Measurements from ENCODE around the gene CCT6B.
"Not testable (repeated sequence)": the region's sequence is repeated elsewhere in the genome, so short reads cannot be mapped to it uniquely, and the experiment has no call there.

Gene CCT6B

DNA sequence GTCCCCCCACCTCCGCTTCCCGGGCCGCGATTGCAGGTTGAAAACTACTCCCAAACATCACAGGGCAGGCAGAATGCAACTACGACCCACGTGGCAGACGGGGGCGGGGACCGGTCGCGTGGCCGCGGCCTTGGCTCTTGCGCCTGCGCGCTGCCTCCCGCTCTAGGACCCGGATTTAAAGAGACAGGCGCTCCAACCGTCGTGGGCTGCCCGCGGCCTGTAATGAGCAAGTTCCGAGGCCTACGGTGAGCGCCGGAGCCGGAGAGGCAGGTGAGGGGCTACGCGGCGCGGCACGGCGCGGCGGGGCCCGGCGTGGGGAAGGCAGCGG, 19.1 kb upstream of the CCT6B start, which contains the start of gene LIG3:
LIG3 (plus strand) TSS at position 160 of the 328 bp plus-strand sequence. CDS start 2,494 bp downstream, outside the sequence.
- peak; percentile 96 for DNase-seq

DNA sequence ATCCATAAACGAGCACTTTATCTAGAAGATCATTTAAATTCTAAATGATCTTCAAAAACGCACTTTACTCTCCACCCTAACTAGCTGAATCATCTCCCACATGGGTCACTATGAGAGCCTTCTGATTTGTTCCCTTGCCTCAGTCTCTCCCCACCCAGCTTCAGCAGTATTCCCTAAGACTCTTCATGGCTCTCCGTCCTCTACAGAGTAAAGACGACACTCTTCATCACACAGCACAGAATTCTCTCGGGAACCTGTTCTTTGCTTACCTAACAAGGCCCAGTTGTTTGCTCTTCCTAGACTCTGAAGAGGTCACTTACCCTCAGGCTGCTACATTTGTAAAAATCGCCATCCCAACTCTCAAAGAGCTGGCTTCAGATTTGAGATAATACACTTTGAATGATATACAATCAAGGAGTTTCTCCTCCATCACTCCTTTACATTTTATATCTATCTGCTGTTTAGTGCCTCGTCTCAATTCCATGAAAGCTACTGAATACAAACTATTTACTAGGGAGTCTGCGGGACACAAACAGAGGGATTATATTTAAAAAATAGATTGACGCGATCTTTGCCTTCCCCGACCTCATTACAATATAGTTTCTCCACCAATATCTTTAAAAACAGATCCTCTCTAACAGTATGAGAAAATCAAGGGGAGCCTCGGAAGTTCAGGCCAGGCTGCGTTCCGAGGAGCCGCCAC, 18.5 kb upstream of the CCT6B start:
- no peak for DNase-seq

DNA sequence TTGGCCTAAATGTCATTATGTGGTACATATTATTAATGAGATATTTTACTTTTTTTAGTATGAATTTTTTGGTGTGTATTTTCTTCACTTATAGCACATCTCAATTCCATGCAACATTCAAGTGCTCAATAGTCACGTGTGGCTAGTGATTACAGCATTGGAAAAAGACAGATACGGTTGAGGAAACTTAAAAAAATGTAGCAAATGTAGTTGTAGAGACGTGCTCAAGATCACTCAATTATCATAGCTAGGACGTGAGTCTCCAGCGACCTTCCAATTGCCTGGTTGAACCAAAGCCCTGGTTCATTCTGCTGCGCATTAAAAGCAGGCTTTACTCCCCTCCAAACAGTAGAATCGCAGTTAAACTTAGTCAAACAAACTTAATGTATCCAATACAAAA, 17.9 kb upstream of the CCT6B start:
- no peak for DNase-seq

DNA sequence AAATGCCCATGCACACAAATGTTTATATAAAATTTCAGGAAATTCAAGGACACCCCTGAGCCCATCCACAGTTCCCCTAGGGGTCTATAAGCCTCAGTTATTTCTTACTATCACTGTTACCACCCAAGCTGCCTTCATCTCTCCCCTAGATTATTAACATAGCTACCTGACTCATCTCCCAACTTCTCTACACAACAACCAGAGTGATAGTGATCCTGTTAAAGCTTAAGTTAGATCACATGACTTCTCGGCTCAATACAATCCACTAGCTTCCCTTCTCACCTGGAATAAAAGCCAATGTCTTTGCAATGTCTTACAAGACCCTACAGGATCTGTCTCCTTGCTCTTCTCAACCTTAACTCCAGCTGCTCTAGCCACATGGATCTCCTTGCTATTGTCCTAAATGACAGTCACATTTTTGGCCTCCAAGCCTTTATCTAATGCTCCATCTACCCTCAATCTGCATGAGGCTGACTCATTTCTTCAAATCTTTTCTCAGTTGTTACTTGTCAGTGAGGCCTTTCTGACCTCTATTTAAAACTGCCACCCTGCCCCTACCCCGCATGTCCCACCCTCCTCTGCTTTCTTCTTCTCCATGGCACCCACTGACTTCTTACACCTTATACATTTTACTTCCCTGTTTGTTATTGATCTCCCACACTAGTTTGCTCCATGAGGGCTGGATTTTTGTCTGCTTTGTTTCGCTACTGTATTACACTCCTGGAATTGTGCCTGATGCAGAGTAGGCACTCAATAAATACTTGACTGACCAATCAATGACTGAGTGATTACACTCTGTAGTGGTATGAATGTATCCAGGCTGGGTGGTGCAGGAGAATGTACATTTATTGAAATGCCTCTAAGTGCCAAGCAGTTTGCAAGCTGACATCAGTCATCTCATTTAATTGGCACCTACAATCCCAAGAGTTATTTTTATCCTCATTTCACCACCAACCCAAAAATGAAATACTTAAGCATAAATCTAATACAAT, 13.8 kb upstream of the CCT6B start:
- DNase-seq: no peak

DNA sequence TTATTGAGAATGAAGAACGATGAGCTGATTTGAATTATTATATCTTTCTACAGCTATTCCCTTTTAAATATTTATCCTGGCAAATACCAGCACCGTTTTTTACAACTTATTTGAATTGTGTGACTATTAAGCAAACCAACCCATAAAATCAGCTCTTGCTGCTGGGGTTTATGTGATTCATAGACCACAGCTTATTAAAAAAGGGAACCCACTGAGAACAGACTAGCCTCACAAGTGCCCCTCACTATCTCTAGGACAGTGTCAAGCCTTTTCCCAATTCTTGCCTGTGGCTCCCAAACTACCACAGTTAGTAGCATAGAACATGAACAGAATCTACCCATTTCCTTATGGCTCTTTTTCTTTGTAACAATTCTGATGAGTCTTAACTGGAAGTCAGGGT, 12.9 kb upstream of the CCT6B start:
- DNase-seq: no peak

DNA sequence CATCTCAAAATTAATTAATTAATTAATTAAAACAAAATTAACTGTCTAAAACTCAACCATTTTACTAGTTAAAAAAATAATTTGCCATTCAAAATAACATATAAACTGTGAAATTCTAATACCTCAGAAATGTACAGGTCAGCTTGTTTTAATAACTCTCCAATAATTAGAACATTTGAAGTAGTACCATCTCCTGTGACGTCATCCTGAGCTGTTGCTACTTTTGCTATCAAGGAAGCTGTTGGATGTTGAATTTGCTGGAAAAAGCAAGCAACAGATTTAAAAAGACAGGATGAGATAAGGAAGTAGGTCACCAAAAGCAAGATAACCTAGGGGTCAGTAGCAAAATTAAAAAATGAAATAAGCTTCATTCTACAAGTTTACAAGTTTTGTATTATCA, 2.8 kb downstream of the CCT6B start:
- no peak for DNase-seq

DNA sequence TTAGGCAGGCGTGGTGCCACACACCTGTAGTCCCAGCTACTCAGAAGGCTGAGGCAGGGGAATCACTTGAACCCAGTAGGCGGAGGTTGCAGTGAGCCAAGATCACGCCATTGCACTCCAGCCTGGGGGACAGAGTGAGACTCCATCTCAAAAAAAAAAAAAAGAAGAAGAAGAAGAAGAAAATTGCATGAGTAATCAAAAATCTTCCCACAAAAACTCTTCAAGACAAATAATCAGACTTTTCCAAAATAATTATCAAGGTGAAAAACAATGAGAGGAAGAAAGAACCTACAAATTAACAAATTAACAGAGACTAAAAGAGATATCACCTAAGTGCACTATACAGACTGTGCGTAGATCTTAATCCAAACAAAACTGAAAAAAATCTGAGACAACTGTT, 10.5 kb downstream of the CCT6B start:
- not testable (repeated sequence) for DNase-seq

DNA sequence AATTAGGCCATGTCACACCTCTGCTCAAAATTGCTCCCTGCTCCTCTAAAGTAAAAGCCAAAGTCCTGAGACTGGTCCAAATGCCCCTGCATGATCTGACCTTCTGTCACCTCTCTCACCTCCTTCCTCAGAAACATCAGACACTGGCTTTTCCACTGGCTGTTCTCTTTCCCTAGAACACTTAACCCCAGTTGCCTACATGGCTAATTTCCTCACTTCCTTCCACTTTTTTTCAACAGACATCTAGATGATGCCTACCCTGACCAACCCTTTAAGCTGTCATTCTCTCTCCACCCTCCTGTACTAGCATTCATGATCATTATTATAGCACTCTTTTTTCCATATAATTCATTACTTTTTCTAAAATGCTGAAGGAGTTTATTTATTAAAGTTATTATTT, 31.0 kb downstream of the CCT6B start:
- no peak for DNase-seq

DNA sequence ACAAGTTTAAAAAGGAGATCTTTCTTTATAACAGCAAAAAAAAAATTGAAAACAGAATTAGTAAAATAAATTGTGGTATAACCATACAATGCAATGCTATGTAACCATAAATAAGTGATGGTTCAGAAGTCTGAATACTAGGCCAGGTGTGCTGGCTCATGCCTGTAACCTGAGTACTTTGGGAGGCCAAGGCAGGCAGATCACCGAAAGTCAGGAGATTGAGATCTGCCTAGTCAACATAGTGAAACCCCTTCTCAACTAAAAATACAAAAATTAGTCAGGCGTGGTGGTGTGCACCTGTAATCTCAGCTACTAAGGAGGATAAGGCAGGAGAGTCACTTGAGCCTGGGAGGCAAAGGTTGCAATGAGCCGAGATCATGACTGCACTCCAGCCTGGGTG, 34.6 kb downstream of the CCT6B start:
- DNase-seq: no peak

DNA sequence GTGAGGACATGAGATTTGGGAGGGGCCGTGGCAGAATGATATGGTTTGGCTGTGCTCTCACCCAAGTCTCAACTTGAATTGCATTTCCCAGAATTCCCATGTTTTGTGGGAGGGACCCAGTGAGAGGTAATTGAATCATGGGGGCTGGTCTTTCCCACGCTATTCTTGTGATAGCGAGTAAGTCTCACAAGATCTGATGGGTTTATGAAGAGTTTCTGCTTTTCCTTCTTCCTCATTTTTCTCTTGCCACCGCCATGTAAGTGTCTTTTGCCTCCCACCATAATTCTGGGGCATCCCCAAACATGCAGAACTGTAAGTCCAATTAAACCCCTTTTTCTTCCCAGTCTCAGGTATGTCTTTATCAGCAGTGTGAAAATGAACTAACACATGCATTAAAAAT, 40.6 kb downstream of the CCT6B start:
- DNase-seq: no peak

DNA sequence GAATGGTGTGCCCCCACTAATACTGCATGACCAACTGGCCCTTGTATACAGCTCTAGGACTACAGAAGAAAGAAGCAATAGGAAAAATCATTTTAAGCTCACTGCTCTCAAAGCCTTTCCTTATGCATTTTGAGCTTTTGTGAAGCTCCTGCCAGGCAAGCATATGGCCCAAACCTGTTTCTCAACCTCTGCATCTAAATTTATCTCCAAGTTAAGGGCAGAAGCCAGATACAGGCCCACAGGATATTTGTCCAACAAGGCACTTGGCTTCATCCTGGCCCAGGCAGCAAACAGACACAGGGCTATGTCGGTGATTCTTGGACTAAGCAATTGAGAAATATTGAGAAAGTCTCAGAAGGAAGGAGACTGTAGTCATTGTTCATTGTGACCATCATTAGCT, 43.9 kb downstream of the CCT6B start:
- no peak for DNase-seq

DNA sequence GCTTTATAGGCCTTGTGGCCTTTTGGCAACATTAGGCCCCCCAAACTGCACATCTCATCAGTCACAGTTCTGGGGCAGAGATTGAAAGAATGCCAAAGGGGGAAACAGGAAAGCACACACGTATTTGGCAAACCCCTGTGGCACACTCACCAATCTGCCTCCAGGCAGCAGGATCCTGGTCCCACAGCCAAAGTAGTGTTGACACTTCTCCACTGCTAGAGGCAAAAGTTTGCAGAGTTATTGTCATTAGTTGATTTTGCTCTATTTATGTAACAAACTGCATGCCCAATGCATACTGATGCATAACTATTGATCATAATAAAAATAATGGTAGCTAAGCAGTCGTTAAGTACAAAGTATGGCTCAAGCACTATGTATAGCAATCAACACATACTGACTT, 45.1 kb downstream of the CCT6B start:
- DNase-seq: no peak

DNA sequence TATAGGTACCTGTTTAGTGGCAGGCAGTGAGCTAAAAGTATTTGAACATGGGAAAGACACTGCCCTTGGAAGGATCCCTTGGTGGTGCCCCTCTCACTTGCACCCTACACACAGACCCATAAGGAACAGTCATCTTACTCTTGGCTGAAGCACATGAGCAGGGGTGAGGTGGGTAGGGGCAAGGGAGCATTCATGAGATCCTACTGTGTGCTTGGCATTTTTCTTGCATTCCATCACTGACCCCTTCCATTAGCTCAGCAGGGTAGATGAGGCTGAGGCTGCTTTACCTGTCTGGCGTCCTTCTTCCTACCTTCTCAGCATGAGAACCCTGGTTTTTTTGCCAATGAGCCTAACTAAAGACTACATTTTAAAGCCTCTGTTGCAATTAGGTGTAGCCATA, 48.3 kb downstream of the CCT6B start:
- no peak for DNase-seq

DNA sequence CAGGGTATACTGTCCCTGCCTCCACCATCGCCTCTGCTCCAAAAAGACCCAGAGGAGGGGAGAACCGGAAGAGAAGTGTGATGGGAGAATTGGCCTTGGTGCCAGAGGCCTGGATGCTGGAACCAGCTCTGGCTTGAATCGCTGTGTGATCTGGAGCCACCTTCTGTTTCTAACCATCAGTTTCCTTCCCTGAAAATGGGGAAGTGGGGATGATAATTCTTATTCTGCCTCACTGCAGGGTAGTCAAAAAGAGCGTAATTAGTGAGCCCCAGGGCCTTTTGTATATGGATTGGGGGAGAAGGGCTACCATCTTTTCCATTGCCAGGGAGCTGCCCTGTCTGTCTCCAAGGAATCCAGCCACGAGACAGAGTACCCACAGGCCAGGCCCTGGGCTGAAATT, 52.2 kb downstream of the CCT6B start:
- no peak for DNase-seq

DNA sequence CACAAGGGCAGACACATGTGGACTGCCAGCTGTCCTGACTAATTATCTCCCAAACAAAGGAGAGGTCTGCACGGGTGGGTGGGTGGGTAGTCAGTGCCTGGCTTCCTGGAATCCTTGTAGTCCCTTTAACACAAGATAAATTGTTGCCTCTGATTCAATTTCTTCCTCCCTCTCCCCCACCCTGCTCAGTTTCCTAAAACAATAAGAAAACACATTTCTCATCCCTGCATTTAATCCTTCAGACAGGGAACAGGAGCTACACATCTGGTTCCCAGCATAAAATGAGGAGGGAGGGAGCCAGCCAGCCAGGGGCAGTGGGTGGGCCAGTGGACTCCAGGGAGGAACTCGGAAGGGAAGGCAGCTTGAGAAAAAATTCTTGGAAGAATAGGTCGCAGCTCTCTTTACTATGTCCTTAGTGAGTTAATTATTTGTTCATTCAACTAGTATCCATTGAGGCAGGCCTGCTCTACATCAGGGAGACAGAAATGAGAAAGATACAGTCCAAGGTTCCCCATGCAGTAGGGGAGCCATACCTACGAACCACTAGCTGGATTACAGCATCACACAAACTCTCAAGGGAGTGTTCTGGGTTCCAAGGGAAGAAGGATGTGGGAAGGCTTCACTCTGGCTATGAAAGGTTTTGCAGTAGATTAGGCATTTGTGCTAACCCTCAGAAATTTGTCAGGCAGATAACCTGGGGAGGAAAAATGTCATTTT, 58.3 kb downstream of the CCT6B start:
- DNase-seq: no peak

DNA sequence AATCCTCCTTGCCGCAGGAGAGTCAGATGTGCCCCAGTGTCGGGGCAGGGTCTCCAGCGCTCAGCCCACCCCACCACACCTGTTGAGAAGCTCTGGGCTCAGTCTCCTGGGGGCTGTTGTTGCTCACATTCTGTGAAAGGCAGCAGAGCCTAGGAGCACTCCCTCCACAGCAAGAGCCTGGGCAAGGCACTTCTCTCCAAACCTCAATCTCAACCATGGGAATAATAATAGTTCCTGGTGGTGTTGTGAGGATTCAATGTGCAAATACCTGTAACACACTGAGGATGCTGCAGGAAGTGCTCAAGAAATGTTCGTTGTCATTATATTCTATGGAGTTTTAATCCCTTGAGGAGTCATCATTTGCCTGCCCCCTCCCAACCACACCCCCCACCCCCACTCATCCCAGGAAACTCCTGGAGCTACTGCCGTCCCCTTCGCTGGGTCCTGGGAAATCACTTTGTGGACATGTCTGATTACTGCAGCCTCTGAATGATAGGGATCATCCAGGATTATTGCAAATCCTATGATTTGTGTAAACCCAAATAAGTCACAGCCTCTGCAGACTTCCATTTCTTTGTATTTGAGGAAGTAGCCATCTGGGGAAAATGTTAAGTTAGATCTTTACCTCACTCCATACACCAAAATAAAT, 61.5 kb downstream of the CCT6B start:
- no peak for DNase-seq

DNA sequence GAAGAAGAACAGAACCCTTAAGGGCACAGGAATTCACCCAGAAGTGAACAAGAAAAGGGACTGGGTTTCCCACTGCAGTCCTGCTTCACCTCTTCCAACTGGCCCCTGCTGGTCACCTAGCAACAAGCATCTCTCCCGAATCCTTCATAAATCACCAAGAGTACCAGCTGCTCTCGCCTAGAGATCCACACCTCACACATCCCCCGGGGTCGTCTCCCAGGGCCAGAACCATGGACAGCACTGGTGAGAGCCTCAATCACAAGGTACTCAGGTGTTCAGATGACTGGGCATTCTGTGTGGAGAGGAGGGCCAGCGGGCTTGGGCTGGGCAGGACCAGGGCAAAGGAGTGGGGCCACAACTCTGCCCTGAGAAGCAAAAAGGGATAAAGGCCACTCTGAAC, 65.9 kb downstream of the CCT6B start:
- DNase-seq: no peak

DNA sequence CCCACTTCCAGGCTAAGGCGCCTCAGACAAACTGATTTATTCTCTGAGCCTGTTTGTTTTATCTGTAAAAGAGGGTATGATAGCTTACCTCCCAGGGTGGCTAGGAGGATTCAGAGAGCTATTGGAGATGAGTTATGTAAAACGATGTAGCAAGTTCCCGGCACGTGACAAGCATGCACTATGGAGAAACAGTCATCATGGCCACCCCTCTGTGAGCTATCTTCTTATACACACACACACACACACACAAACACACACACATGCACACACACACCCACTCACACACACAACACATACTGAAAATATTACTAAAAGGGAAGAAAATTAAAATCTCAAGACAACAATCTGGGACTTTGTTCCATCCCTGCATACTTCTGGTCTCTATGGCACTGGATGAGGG, 66.3 kb downstream of the CCT6B start:
- no peak for DNase-seq

DNA sequence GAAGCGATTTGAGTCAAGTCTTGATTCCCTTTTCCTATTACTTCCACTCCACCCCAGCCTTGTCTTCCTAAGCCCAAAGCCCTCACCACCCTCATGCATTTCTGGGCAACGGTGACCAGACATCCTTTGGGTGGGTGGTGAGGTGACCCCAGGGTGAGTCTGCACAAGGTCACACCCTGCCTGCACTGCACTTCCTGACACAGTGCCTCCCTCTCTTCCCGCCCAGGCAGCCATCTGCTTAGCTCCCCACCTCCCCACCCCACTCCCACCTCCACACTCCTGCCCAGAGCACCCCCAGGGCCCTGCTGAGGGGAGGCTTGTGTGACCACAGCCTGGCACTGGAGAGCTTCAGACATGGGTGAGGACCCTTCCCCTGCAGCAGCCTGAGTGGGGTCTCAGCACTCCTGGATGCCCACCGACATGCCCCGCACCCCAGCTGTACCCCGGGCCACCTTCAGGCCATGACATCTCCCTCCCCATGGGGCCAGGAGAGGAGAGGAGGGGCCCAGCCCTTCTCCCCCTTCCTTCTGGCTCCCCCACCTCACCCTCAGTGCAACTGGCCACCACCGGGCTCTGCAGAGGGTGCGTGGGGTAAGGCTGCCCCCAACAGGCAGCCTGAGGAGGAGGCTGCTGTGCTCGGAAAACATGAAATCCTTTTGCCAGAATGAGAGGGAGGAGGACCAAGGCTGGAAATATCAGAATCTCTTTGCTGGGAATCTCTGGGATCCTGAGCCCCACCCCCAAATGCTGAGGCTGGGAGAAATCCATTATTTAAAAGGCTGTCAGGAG, 68.6 kb downstream of the CCT6B start:
- peak; percentile 38 for DNase-seq

DNA sequence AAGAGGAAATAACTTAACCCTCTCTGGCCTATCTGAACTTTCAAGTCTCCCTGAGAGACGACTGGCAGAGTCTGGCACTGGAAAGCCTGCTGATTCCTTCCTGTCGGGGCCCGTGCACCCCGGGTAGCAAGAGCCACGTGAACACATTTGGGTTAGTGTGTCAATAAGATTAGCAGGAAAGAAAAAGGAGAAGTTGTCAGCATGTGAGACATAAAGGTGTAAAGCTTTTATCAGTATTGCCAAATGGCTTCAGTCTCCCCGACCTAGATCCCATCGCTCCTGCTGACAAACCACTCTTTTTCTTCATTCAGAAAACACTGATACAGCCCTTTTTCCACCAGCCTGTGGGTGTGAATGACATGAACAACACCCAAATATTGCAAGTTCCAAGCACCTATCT, 74.4 kb downstream of the CCT6B start:
- DNase-seq: no peak

DNA sequence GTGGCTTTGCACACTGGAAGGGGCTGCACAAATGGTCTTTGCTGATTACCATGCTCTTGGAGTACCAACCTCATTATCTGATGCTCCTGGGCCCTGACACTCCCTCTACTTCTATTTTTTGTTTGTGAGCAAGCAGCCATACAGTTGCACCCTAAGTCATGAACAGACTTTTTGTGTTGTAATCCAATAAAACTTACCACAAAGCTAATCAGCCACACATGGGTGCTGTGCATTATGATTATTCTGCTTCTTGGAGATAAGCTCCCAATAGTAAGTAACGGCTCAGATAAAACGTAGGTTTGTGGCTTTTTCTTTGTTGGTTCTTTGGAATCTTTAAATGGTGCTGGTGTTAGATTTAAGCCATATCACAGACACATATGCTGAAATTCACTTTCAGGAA, 76.2 kb downstream of the CCT6B start:
- no peak for DNase-seq

DNA sequence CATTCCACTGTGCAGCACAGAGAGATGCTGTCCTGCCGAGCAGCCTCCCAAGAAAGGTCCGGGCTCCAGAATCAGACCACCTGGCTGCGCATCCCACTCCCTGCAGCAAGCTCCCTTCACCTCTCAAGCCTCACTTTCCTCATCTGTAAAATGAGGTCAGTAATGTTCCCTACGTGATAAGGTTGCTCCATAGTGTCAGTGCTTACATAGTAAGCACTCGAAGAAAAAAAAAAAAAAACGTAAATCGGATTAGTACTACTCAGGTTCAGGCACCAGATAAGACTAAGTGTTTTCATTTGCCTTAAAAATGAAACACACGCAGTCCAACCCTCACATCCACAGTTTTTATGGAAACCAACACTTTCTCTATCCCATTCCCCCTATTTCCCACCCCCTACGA, 76.7 kb downstream of the CCT6B start:
- no peak for DNase-seq
